CD4-positive, alpha-beta T cell (primary cell): Measurements from ENCODE around the gene TMEM114. TPM values are rescaled to one million over a fixed set of nuclear protein-coding genes. Genes with fewer than 3 reads are reported as not detected.
"Not testable (repeated sequence)": the region's sequence is repeated elsewhere in the genome, so short reads cannot be mapped to it uniquely, and the experiment has no call there.

Experiments
- ATAC-seq: fragments of 200-7000 bp; cut with Tn5 transposase; one replicate; pipeline ENCODE4 v1.10.0; 2022; ENCODE audit warnings: mild to moderate bottlenecking; ENCODE audit not compliant: poor library complexity
- CTCF ChIA-PET: fragments of 350-600 bp; sonication (Branson Sonifier 250); formaldehyde crosslinking; loops from one replicate; lab custom pipeline; 2021; ENCODE audit warnings: antibody characterized with exemption, inconsistent platforms; lab: Charles Lee
- POLR2A ChIA-PET: fragments of 350-600 bp; sonication (Branson Sonifier 250); formaldehyde crosslinking; loops from one replicate; lab custom pipeline; 2021; ENCODE audit warnings: antibody characterized with exemption, inconsistent platforms; lab: Charles Lee
- DNase-seq, 14 experiments: peaks; one replicate each; pipeline ENCODE4 v3.0.0-alpha.2; 2013 to 2020; ENCODE audit warnings: mixed read lengths in 2 of 14
- H3K27ac ChIP-seq, 2 donors: one replicate each; pipeline versions ENCODE4 v1.5.1 to v1.7.0; 2013; ENCODE audit warnings: low read length in 2 of 2, low read depth in 1 of 2, mild to moderate bottlenecking in 1 of 2
- H3K27me3 ChIP-seq, 2 experiments: 1 replicate in 1 of 2; 2 replicates in 1 of 2; pipeline versions ENCODE4 v1.6.1 to v1.7.0; 2013; ENCODE audit warnings: low read length in 2 of 2, control low read depth in 1 of 2, mild to moderate bottlenecking in 1 of 2, moderate library complexity in 1 of 2; ENCODE audit not compliant: insufficient read depth in 2 of 2, control insufficient read depth in 1 of 2
- H3K36me3 ChIP-seq: one replicate; pipeline ENCODE4 v1.6.1; 2013; ENCODE audit warnings: low read length, control low read depth; ENCODE audit not compliant: insufficient read depth
- H3K4me1 ChIP-seq: one replicate; pipeline ENCODE4 v1.6.1; 2013; ENCODE audit warnings: low read length, control low read depth; ENCODE audit not compliant: insufficient read depth
- H3K4me3 ChIP-seq: one replicate; pipeline ENCODE4 v1.5.1; 2013; ENCODE audit warnings: mild to moderate bottlenecking, low read length, moderate library complexity
- H3K9me3 ChIP-seq, 2 experiments: 1 replicate in 1 of 2; 2 replicates in 1 of 2; pipeline versions ENCODE4 v1.6.1 to v1.7.0; 2013; ENCODE audit warnings: low read length in 2 of 2, mild to moderate bottlenecking in 2 of 2, control low read depth in 1 of 2, moderate library complexity in 1 of 2; ENCODE audit not compliant: control insufficient read depth in 1 of 2, insufficient read depth in 1 of 2
- H3K27ac Mint-ChIP-seq: one replicate; pipeline ENCODE4 v1.8.0; 2020; ENCODE audit warnings: mixed read lengths
- H3K27me3 Mint-ChIP-seq: one replicate; pipeline ENCODE4 v1.8.0; 2021; ENCODE audit warnings: mixed read lengths
- H3K36me3 Mint-ChIP-seq: one replicate; pipeline ENCODE4 v1.8.0; 2021; ENCODE audit warnings: low read depth, mixed read lengths
- H3K4me1 Mint-ChIP-seq: one replicate; pipeline ENCODE4 v1.8.0; 2021; ENCODE audit warnings: low read depth, mixed read lengths
- H3K4me3 Mint-ChIP-seq: one replicate; pipeline ENCODE4 v1.8.0; 2020; ENCODE audit warnings: mild to moderate bottlenecking, mixed read lengths
- H3K9me3 Mint-ChIP-seq: one replicate; pipeline ENCODE4 v1.8.0; 2020; ENCODE audit warnings: mixed read lengths
- intact Hi-C, 2 experiments: fragments of 100-400 bp; cut with DNase I in 1 of 2; cut with micrococcal nuclease in 1 of 2; formaldehyde crosslinking; loops; one replicate each; pipeline versions ENCODE4 v1.15.1 to v1.9.0; 2023 to 2025; cut with DNase I, micrococcal nuclease
- total RNA-seq, 174 experiments: library from RNA in 2 of 174; stranded (reverse) in 2 of 174; gene quantifications; one replicate each; pipeline ENCODE4 v1.2.3 and lab custom pipeline; 2021 to 2026
- TF ChIP-seq, protein P1 (sequence below): fragments of 200-600 bp; IDR thresholded peaks from one replicate; pipeline ENCODE4 v1.8.0; 2022; ENCODE audit warnings: antibody characterized with exemption, mild to moderate bottlenecking

The TMEM114 gene
- total RNA-seq, 2 experiments from 2014 or later, result not detected

DNA sequence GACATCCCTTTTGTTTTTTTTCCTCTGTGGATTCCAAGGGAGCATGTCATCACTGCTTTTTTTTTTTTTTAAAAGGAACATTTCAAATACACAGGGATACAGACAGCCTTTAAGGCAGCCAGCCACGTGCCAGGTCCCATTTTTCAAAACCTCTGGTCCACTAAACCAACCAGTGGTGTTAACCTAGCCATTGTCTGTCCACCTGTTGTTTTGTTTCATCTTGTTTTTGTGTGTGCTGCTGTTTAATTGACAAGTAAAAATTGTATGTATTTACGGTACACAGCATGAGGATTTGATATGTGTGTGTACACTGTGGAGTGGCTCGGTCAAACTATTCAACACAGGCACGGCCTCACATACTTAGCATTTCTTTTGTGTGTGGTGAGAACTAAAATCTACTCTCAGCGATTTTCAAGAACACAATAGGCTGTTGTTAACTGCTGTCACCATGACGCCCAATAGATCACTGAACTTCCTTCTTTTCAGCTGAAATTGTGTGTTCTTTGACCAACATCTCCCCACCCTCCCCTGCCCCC is 19.2 kb downstream of the TMEM114 start:
- no peaks in the 10 kb centered on the region for H3K9me3 Mint-ChIP-seq
- H3K4me3 ChIP-seq, result no peak overlapping the region
- ChIA-PET POLR2A (no interaction called here), CTCF (no interaction called here)
- TF ChIP-seq, protein P1, sequence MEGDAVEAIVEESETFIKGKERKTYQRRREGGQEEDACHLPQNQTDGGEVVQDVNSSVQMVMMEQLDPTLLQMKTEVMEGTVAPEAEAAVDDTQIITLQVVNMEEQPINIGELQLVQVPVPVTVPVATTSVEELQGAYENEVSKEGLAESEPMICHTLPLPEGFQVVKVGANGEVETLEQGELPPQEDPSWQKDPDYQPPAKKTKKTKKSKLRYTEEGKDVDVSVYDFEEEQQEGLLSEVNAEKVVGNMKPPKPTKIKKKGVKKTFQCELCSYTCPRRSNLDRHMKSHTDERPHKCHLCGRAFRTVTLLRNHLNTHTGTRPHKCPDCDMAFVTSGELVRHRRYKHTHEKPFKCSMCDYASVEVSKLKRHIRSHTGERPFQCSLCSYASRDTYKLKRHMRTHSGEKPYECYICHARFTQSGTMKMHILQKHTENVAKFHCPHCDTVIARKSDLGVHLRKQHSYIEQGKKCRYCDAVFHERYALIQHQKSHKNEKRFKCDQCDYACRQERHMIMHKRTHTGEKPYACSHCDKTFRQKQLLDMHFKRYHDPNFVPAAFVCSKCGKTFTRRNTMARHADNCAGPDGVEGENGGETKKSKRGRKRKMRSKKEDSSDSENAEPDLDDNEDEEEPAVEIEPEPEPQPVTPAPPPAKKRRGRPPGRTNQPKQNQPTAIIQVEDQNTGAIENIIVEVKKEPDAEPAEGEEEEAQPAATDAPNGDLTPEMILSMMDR, result no peak
- peaks cover 9% of the 10 kb centered on the region for H3K4me1 ChIP-seq
- intact Hi-C loops, result no loop called here
- peaks cover 60% of the 10 kb centered on the region for H3K27me3 Mint-ChIP-seq
- H3K27me3 ChIP-seq, result peaks cover 2 to 9% of the 10 kb centered on the region in 2 experiments
- H3K36me3 Mint-ChIP-seq, result no peaks in the 10 kb centered on the region
- peaks cover 10% of the 10 kb centered on the region for H3K4me1 Mint-ChIP-seq
- ATAC-seq, result no peak
- H3K27ac Mint-ChIP-seq, result no peak overlapping the region
- no peak overlapping the region for H3K4me3 Mint-ChIP-seq
- no peak for DNase-seq
- peaks cover 0 to 5% of the 10 kb centered on the region in 2 experiments for H3K9me3 ChIP-seq
- H3K36me3 ChIP-seq, result no peaks in the 10 kb centered on the region
- no peak overlapping the region for H3K27ac ChIP-seq

DNA sequence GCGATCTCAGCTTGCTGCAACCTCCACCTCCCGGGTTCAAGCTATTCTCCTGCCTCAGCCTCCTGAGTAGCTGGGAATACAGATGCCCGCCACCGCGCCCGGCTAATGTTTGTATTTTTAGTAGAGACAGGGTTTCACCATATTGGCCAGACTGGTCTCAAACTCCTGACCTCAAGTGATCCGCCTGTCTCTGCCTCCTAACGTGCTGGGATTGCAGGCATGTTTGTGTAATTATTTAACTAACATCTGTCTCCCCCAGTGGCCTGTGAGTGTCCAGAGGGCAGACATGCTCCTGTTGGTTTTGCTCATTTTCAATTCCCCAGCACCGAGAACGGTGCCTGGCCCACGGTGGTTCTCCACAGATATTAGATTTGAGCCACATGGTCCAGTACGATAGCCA is 19.9 kb downstream of the TMEM114 start:
- H3K27ac ChIP-seq, H3K36me3 ChIP-seq, H3K27me3 ChIP-seq, DNase-seq, ATAC-seq, intact Hi-C loops, CTCF ChIA-PET, H3K4me1 ChIP-seq, H3K4me3 ChIP-seq, H3K27ac Mint-ChIP-seq, H3K4me1 Mint-ChIP-seq, POLR2A ChIA-PET, H3K4me3 Mint-ChIP-seq, H3K9me3 ChIP-seq, H3K9me3 Mint-ChIP-seq, H3K36me3 Mint-ChIP-seq: not testable (repeated sequence)
- H3K27me3 Mint-ChIP-seq, result peaks cover 53% of the 10 kb centered on the region

DNA sequence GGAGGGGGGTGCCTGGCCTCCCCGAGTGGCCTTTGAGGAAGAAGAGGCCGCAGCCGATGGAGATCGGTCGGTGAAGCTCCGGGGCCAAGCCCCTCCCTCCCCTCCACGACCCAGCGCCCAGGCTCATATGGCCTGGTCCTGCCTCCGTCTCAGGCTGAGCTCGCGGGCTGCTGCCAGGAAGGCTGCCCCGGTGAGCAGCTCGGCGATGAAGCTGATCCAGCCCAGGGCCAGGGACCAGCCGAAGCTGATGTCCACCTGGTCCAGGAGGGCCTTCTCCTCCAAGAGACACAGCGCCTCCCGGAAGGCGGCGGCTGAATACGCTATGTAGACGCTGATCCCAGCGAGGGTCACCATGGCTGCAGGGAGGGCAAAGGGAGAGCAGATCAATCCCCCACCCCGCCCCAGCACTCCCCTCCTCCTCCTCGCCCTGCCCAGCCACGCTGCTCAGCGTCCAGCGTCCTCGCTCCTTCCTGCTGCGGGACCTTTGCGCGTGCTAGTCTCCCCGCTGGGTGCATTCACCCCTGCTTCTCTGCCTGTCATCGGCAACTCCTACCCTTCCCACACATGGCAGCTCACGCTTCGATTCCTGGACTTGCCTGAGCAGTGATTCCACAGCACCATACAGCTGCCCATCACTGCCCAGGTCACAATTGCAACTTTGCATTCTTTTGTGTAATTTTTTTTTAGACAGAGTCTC is 20.5 kb downstream of the TMEM114 start:
- intact Hi-C loops, result loop anchor here in 1 of 2 experiments (5.0 kb wide), 3 partner anchors 88 to 1688 kb away; partner anchors contain the start of gene GRIN2A
- DNase-seq (no peak), ATAC-seq (no peak)
- Mint-ChIP-seq H3K27me3 (peaks cover 49% of the 10 kb centered on the region), H3K4me3 (no peak overlapping the region), H3K9me3 (no peaks in the 10 kb centered on the region), H3K4me1 (peaks cover 10% of the 10 kb centered on the region), H3K27ac (no peak overlapping the region), H3K36me3 (no peaks in the 10 kb centered on the region)
- Histone ChIP-seq H3K4me3 (no peak overlapping the region), H3K27ac (no peak overlapping the region), H3K9me3 (peaks cover 0 to 5% of the 10 kb centered on the region in 2 experiments), H3K27me3 (peaks cover 1 to 2% of the 10 kb centered on the region in 2 experiments), H3K36me3 (no peaks in the 10 kb centered on the region), H3K4me1 (peaks cover 9% of the 10 kb centered on the region)
- TF ChIP-seq, protein P1, result no peak
- POLR2A ChIA-PET, result no interaction called here
- CTCF ChIA-PET, result no interaction called here
